Endometrial microvascular endothelial cells (primary cell): ENCODE data around the gene CLIP2. TPM values are rescaled to one million over a fixed set of nuclear protein-coding genes. Genes with fewer than 3 reads are reported as not detected.
"Not testable (repeated sequence)": the region's sequence is repeated elsewhere in the genome, so short reads cannot be mapped to it uniquely, and the experiment has no call there.

Experiments used
- in situ Hi-C: cut with HindIII; loops from 2 replicates; pipeline ENCODE4 v1.10.0; 2017; ENCODE audit warnings: low sequenced_read_pairs, low pct_unique_long_range_greater_than_20kb; ENCODE audit errors: inconsistent ontology term
- total RNA-seq: library from RNA; depleted of rRNA; stranded (reverse); fragments of >200 nt; gene quantifications from one replicate; pipeline ENCODE4 v1.2.3, GENCODE V29; 2015; ENCODE audit errors: inconsistent ontology term

CLIP2 gene
- total RNA-seq, 1 donor from 2014 or later = 19.3 TPM

GRCh38 chr7:74407958-74408357, 118.8 kb downstream of the CLIP2 start:
- in situ Hi-C loops = loop anchor here (25.0 kb wide), 1 partner anchor 221 kb away; no protein-coding TSS in a partner anchor

GRCh38 chr7:74409571-74409970, 120.4 kb downstream of the CLIP2 start:
- in situ Hi-C loops = loop anchor here (25.0 kb wide), 1 partner anchor 222 kb away; no protein-coding TSS in a partner anchor

- in situ Hi-C loops = loop anchor here (25.0 kb wide), 1 partner anchor 223 kb away; no protein-coding TSS in a partner anchor
Measured at GRCh38 chr7:74410772-74411171, 121.6 kb downstream of the CLIP2 start.

GRCh38 chr7:74411571-74411970, 122.4 kb downstream of the CLIP2 start:
- in situ Hi-C loops = loop anchor here (25.0 kb wide), 1 partner anchor 224 kb away; no protein-coding TSS in a partner anchor

- in situ Hi-C loops = loop anchor here (25.0 kb wide), 1 partner anchor 225 kb away; no protein-coding TSS in a partner anchor
Measured at GRCh38 chr7:74412056-74412455, 122.8 kb downstream of the CLIP2 start.

GRCh38 chr7:74412603-74413002, 123.4 kb downstream of the CLIP2 start:
- in situ Hi-C loops = loop anchor here (25.0 kb wide), 1 partner anchor 225 kb away; no protein-coding TSS in a partner anchor

- in situ Hi-C loops = loop anchor here (25.0 kb wide), 1 partner anchor 227 kb away; no protein-coding TSS in a partner anchor
Measured at GRCh38 chr7:74414595-74415333, 125.6 kb downstream of the CLIP2 start.

- in situ Hi-C loops = loop anchor here (25.0 kb wide), 1 partner anchor 230 kb away; no protein-coding TSS in a partner anchor
Measured at GRCh38 chr7:74417419-74417971, 128.3 kb downstream of the CLIP2 start.

- in situ Hi-C loops = loop anchor here (25.0 kb wide), 1 partner anchor 231 kb away; no protein-coding TSS in a partner anchor
Measured at GRCh38 chr7:74418076-74418475, 128.9 kb downstream of the CLIP2 start.

- in situ Hi-C loops = loop anchor here (25.0 kb wide), 1 partner anchor 231 kb away; no protein-coding TSS in a partner anchor
Measured at GRCh38 chr7:74418538-74418937, 129.3 kb downstream of the CLIP2 start.

GRCh38 chr7:74419232-74419631, 130.0 kb downstream of the CLIP2 start:
- in situ Hi-C loops = loop anchor here (25.0 kb wide), 1 partner anchor 232 kb away; no protein-coding TSS in a partner anchor

GRCh38 chr7:74420006-74420405, 130.8 kb downstream of the CLIP2 start:
- in situ Hi-C loops = loop anchor here (25.0 kb wide), 1 partner anchor 233 kb away; no protein-coding TSS in a partner anchor

- in situ Hi-C loops = loop anchor here (25.0 kb wide), 1 partner anchor 237 kb away; no protein-coding TSS in a partner anchor
Measured at GRCh38 chr7:74424291-74424880, 135.2 kb downstream of the CLIP2 start.

- in situ Hi-C loops = no loop called here
Measured at GRCh38 chr7:74428023-74428422, 138.8 kb downstream of the CLIP2 start.

GRCh38 chr7:74429153-74429747, 140.0 kb downstream of the CLIP2 start:
- in situ Hi-C loops = no loop called here

- in situ Hi-C loops = not testable (repeated sequence)
Measured at GRCh38 chr7:74430409-74430808, 141.2 kb downstream of the CLIP2 start.

- in situ Hi-C loops = no loop called here
Measured at GRCh38 chr7:74430961-74431466, 141.8 kb downstream of the CLIP2 start.

- in situ Hi-C loops = not testable (repeated sequence)
Measured at GRCh38 chr7:74437291-74437571, 148.0 kb downstream of the CLIP2 start.

GRCh38 chr7:74438327-74438726, 149.1 kb downstream of the CLIP2 start:
- in situ Hi-C loops = no loop called here
